Measurements from ENCODE around the gene FKBP15.
"Not testable (repeated sequence)": the region's sequence is repeated elsewhere in the genome, so short reads cannot be mapped to it uniquely, and the experiment has no call there.

The FKBP15 gene

DNA sequence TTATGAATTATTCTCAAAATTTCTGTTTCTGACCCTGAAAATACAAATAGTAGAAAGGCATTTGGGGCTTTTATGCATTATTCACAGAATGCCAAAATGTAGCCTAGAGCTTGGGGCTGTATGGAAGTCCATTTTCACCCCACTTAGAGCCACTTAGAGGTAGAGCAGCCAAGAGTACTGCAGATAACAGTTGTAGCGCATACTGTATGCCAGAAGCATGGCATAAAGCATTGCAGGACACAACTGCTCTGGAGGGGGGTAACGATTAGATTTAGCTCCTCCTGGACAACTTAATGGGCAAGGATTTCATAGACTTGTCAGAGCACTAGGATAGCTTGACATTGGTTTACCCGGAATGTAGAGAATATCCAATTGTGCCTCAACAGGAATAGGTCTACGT, 15.9 kb upstream of the FKBP15 start:
- no peak for FAIRE-seq

DNA sequence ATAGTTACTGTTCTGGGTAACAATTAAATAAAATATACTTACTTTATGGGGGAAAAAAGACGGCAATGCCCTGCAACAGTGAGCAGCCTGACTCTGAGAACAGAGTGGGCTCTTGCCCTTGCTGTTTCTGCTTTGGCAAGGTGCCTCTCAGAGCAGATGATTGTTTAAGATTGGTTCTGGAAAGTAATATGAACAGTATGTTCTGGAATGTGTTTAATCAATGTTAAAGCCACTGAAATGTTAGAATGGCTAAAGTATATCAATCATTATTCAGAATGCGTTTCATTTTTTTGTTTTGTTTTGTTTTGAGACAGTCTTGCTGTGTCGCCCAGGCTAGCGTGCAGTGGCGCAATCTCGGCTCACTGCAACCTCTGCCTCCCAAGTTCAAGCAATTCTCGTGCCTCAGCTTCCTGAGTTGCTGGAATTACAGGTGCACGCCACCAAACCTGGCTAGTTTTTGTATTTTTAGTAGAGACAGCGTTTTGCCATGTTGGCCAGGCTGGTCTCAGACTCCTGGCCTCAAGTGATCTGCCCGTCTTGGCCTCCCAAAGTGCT, 14.7 kb upstream of the FKBP15 start:
- DNase-seq (ENCODE audit: low spot score); FAIRE-seq: not testable (repeated sequence)

More for the DNA sequence above, 15.9 kb upstream of the FKBP15 start:
- DNase-seq (ENCODE audit: low spot score), result no peak

DNA sequence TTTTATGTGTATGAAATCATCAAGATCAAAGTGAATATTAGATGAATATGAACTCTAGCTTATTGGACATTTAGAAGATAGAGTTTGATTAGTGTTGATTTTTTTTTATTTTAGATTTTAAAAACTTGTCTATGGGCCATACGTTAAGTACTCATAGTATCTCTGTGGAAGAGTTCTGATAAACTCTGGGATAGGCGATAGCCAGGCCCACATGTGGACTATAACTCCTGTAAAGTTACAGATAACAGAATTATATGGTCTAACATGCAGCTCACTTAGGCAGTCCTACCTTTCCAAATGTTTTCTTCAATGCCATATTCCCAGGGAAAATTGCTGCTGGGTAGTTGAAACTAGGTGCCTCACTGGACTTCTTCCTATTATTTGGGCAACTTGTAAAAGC, 10.6 kb upstream of the FKBP15 start:
- no peak for DNase-seq (ENCODE audit: low spot score)
- no peak for FAIRE-seq

DNA sequence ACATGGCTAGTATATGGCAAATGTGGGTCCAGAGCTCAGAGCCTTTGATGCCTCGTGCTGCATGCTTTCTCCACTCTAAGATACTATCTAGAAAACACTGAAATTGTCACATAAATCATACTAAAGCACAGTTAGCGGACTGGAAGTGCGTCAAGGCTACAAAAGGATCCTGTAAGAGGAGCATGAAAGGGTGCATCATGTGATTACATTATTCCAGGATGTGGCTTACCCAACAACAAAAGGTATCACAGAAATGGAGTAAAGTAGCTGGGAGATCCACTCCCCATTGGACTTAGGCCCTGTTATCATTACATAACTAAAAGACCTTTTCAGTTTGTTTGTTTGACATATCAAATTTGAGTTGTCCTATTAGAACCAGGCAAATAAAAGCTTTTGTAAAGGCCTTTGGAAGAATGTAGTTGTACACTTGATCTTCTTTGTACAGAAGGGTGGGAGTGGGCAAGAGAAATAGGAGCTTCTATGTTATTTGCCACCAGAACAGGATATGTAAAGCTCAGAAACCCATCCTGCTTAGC, 7.1 kb upstream of the FKBP15 start:
- DNase-seq (ENCODE audit: low spot score), result no peak
- FAIRE-seq, result no peak

DNA sequence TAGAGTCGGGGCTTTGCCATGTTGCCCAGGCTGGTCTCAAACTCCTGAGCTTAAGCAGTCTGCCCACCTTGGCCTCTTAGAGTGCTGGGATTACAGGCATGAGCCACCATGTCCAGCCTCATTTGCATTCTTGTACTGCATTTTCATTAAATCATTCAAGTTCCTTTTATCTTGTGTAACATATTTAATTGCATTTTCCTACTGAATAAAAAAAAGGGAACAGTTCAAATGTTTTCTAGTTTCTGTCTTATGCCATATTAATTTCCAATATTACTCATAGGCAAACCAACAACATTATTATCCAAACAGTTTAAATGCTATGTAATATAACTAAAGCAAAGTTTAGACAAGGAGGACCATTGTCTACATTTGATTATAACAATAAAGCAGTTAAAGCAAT, 6.4 kb upstream of the FKBP15 start:
- DNase-seq (ENCODE audit: low spot score) (no peak), FAIRE-seq (no peak)

DNA sequence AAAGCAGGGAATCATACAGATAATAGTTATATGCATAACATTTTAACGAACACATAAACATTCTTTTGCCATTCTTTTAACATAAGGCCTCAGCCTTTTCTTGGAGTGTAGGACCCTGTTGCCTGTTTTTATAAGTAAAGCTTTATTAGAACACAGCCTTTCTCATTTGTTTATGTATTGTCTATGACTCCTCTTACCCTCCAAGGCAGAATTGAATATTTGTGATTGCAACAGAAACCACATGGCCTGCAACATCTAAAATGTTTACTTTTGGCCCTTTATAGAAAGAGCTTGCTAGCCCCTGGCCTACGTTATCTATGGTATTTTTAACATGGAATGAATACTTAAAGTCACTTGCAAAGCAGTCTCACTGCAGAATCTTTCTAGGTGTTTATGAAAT, 2.9 kb upstream of the FKBP15 start:
- FAIRE-seq (no peak), DNase-seq (ENCODE audit: low spot score) (no peak)

DNA sequence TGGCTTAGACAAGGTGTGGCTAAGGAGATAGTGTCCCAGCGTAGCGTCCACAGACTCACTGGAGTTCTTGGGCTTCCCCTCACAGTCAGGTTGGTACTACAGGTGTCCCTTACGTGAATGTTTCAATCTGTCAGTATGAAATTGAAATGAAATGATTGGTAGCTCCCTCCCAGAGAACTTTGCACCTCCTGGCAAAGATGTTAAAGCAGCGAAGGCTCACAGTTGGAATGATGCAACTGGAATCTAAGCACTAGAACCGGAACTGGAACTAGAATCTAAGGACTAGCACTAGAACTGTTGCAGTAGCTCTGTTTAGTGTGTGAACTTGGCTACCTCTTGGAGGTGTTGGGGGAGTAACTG, 1.4 kb upstream of the FKBP15 start:
- DNase-seq (ENCODE audit: low spot score) (no peak), FAIRE-seq (no peak)

DNA sequence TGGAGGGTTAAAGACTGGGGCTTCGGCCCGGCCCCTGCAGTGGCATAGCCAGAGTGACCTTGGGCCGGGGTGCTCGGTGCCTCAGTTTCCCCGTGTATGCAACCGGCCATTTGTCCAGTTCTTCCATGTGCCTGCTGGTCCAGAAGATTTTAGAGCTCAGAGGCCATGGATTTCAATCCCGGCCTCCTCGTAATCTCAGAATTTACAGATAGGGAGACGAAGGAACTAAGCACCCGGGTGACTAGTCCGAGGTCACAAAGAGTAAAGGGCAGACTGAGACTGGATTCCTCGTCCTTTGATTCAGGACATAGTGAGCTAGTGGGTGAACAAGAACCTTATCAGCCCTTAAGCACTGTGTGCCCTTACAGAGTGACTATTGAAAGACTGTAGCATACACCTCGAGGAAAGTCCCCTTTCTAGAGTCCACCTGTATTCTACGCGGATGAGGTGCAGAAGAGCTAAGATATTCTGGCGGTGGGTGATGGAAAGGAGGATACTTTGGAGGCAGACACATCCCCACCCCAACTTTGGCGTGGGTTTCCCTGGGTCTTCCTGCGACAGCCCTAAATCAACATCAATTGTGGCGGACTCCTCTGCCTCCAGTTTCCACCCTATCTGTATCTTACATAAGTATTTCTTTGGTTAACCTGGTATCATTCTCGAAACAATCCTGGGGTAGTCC, 864 bp upstream of the FKBP15 start:
- no peak for FAIRE-seq
- DNase-seq (ENCODE audit: low spot score), result no peak

DNA sequence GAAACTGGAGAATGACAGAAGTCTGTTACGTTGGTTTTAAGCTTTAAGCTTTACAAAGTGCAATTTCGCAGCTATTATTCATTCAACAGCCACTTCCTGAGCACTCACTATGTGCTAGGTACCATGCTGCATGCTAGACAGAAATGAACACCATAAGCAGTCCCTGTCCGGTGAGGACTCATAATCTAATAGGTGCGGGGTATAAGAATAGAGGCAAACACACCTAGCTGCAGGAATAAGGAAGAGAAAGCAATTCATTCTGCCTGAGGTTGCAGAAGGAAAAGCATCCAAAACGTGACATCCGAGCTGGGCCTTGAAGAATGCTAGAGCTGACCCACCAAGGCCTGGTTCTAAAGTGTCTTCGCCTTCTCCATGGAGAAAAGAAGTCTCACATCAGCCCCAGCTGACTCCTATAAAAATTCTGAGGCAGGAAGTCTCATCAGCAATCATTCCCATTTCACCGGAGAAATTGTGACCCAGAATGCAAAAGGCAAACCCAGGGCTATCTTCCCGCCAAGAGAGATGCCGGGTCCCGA, 542 bp downstream of the FKBP15 start:
- FAIRE-seq (no peak), DNase-seq (ENCODE audit: low spot score) (no peak)

DNA sequence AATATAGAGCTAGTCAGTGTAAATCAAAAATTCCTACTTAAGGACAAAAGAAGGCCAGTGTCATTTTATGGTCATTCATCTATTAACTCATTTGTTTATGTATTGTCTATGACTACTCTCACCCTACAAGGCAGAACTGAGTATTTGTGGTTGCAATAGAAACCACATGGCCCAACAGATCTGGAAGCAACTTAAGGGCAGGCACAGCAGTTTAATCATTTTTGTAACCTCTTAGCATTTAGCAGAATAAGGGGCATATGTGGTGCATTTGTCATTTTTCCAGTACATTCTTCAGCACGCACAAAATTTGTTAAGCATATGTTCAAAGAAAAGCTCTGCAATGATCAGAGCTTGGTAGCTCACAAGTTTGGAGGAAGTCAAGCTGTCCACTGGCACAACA, 1.1 kb downstream of the FKBP15 start:
- peak; percentile 29 for FAIRE-seq
- peak; percentile 70 for DNase-seq (ENCODE audit: low spot score)

DNA sequence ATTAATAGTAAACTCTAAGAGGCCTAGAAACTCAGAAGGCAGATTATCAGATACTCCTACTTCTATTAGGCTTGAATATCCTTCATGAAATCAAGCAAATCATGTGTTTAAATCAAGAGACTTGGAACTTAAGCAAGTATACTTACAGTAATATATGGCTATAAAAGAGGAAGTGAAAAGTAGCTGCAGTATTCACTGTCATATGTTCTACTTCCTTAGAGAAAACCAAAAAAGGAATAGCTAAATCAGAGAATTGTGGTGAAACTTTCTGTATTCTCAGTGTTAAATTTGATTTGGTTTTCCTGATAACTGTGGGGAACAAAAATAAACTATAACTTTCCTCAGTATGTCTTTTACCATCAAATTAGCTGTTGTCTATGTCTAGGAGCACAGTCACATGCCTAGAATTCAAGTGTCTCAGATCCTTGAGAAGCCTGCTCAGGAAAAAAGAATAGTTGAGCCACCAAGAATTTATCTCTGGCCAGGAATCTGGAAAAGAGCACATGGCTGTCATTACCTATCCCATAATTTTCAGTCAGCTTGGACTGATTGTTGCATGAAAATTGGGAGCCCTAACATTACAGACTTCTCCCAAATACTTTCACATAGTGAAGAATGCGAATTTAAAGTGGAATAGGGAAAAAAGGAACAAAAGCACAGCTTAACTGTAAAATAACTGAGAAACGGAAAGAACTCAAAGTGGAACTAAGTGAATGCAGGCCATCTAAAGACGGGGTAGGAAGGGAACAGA, 1.7 kb downstream of the FKBP15 start:
- FAIRE-seq, result no peak
- DNase-seq (ENCODE audit: low spot score), result no peak

DNA sequence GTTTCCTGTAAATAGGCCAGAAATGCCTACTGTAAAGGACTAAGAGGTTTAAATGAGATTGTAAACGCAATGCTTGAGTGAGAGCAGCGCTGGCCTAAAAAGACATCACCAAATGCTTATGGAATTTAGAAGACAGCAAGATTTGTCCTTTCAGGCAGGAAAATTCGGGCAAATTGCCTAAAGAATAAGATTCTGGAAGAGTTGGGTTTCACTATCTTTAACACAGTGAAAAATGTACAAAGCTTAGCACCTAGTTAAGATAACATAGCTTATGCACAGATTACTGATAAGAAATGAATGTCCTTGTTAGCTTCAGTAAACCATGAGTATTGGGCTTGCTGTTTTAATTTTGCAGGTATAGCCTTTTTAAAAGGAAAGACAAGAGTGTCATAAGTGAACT, 4.7 kb downstream of the FKBP15 start:
- no peak for FAIRE-seq

DNA sequence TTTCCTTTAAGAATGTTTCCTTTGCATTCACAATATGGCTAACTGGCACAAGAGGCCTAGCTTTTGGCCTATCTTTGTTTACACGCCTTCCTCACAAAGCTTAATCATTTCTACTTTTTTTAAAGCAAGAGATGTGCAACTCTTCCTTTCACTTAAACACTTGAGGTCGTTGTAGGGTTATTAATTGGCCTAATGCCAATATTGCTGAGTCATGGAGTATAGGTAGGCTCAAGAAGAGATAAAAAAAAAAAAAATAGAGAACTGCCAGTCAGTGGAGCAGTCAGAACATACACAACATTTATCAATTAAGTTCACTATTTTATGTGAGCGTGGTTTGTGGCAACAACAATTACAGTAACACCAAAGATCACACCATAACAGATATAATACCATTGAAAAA, 5.9 kb downstream of the FKBP15 start:
- peak; percentile 26 for FAIRE-seq
- DNase-seq (ENCODE audit: low spot score), result peak; percentile 42

More for the DNA sequence above, 4.7 kb downstream of the FKBP15 start:
- no peak for DNase-seq (ENCODE audit: low spot score)

DNA sequence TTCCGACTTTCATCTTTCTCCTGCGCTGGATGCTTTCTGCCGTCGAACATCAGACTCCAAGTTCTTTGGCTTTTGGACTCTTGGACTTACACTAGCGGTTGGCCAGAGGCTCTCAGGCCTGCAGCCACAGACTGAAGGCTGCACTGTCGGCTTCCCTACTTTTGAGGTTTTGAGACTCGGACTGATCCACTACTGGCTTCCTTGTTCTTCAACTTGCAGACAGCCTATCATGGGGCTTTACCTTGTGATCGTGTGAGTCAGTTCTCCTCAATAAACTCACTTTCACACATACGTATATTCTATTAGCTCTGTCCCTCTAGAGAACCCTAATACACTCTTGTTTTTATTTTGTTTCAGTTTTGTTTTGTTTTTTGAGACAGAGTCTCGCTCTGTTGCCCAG, 10.3 kb downstream of the FKBP15 start:
- no peak for FAIRE-seq
- DNase-seq (ENCODE audit: low spot score), result no peak

DNA sequence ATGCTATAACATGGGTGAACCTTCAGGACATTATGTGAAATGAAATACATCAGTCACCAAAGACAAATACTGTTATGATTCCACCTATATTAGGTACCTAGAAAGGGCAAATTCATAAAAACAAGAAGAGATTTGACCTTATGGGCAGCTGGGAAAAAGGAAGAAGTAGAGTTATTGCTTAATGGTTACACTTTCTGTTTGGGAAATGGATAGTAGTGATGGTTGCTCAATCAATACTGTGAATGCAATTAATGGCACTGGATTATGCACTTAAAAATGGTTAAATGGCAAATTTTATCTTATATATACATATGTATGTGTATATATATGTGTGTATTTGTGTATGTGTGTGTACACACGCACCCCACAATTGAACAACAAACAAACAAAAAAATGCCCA, 15.2 kb downstream of the FKBP15 start:
- DNase-seq (ENCODE audit: low spot score) (no peak), FAIRE-seq (no peak)

DNA sequence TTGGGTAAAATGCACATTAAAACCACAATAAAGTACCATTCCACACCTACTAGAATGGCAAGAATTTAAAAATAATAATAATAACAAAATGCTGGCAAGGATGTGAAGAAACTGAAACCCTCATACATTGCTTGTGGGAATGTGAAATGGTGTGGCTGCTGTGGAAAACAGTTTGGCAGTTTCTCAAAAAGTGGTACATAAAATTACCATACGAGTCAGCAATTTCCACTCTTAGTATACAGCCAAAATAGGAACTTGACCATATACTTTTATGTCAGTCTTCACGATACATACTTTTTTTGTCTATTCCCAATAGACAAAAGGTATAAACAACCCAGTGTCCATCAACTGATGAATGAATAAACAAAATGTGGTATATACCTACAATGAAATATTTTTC, 15.6 kb downstream of the FKBP15 start:
- DNase-seq (ENCODE audit: low spot score), result no peak
- no peak for FAIRE-seq

DNA sequence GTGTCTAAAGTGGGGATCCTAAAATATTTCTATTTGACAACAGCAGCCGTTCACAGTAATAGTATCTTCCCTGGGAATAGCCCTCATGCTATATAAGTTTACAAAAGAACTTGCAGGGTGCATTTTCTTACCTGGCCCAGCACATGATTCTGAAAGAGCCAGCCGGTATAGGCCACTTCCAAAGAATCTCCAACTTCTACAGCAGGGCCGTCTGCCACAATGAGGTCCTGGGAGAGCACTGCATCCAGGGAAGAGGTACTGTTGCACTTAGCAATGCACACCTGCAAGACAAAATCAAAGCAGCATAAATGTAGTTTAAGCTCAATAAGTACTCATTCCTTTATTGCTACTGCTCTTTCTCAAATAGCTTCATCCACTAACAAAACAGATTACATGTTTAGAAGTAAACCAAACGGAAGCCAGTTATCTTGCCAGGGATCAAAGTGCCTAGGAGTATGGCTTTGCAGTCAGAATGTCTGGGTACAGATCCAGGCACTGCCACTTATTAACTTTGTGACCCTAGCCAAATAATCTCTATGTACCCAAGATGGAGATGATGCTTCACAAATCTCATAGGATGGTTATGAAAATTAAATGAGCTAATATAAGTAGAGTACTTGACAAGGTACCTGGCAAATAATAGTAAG, 21.3 kb downstream of the FKBP15 start:
- no peak for DNase-seq (ENCODE audit: low spot score)
- no peak for FAIRE-seq

DNA sequence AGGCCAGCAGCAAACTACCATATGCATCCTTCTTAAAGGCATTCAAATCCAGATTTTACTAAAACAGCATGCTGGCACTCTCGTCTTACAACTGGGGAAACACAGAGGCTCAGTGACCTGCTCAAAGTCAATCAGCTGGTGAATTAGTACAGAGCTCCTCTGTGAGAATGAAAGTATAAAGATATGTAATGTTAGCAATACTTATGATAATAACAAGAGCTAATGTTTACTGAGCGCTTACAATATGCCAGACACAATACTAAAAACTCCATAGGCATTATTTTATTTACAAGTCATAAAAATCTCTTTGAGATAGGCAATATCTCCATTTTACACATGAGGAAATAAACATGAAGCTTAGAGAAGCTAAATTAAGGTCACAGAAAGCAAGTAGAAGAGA, 28.6 kb downstream of the FKBP15 start:
- FAIRE-seq (no peak), DNase-seq (ENCODE audit: low spot score) (no peak)

DNA sequence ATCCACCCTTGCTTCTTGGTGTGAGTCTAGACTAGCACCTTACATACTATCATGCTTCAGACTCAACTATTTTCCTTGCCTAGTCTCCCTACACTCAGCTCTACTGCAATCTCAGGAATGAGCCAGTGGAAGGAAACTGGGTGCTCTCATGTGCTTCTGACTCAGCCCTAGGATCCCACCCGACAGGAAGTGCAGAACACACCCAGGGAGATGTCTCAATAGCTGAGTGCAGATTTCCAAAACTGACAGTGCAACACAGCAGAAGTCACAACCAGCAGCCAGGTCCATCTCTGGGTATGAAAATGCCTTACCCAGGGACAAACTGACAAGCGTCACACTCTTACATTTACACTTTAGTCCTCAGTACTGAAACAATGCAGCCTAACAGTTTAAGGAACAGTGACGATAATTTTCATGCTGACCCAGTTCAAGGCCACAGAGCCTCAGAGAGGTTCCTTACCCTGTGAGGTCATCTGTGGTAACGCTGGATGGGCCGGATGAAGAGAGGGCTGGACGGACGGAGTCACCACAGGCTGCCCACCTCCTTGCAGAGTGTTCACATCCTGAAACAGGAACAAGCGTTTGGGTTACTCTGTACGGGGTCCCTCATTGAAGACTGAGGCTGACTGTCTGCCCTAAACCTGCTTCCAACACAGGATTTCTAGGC, 33.0 kb downstream of the FKBP15 start:
- FAIRE-seq (peak; percentile 60), DNase-seq (ENCODE audit: low spot score) (peak; percentile 75)

DNA sequence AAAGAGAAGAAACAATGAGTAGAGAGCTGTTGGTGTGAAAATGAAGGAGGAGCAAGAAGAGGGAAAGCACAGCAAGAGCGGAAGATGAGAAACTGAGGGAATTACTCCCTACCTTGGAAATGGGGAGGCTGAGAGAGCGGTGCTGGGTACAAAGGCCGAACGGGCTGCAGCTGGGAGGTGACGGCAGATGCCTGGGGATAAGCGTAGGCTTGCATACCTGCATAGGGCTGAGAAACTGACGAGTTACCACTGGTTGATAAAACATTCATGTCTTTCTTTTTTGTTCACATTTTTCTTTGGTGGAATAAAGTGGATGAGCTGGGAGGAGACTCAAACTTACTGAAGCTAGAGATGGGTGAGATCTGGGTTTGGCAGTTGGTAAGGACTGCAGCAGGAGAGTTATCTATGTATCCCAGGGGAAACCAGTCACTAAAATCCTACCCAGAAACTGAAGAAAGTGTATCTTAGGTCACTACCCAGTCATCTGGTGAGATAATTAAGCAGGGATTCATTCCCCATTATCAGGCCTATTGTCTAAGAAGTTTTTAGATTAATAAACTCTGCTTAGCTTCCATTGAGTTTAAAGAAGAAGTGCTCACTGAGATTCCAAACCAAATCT, 34.8 kb downstream of the FKBP15 start:
- FAIRE-seq (no peak), DNase-seq (ENCODE audit: low spot score) (no peak)

DNA sequence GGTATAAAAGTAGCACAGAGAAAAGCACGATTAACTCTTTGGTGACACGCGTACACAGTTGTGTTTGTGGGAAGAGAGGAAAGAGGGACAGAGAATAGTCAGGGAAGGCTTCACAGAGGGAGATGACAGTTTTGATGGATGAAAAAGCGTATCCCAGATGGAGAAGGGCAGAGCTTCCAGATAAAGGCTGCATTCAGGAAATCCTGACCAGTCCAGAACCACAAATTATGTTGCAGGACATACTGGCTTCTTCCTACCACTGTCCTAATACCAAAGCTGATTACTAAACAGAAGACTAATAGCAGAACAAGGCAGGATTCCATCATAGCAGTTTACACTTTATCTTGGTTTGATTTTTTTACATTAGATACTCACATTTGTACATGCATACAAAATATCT, 35.8 kb downstream of the FKBP15 start:
- no peak for FAIRE-seq
- no peak for DNase-seq (ENCODE audit: low spot score)

Measured in RCC 7860 (cell line).